ENCODE results near the gene TMEM51. TPM values are rescaled to one million over a fixed set of nuclear protein-coding genes. Genes with fewer than 3 reads are reported as not detected.

The TMEM51 gene
- total and polyA plus RNA-seq, 9 of the 15 experiments (the other 6 are each of a cell fraction or from before 2014, with no cell fraction given): 0.06 to 1.4 (median 0.58) TPM

DNA sequence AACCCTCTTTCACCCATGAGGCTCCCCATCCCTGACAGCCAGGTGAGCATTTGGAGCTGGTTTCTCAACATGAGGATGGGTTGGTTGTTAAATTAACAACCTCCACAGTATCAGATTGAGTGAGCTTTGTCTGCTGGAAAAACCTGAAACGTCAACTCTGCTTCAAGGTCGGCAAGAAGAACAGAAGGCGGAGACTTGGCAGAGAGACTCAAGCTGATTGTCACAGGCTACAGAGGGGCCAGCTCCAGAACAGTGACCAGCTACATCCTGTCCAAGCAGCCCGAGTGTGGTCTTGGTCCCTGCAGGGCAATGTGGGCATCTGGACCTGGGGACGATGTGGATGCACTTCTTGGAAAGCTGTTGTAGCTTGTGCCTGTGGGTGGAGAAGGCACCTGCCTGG, 36.6 kb upstream of the TMEM51 start:
- no peaks in the 10 kb centered on the region for H3K9me1 ChIP-seq (ENCODE audit: control insufficient read depth, insufficient read depth, low read length)
- TF ChIP-seq ZNF589 (CRISPR knock-in tag; IDR thresholded peaks at IDR 0.05; ENCODE audit: low read depth): no peak
- no peak for TF ChIP-seq TCF7 (IDR thresholded peaks at IDR 0.05; ENCODE audit: borderline replicate concordance)
- TF ChIP-seq ZNF280B (CRISPR knock-in tag; IDR thresholded peaks at IDR 0.05): no peak
- TF ChIP-seq NFXL1 (CRISPR knock-in tag; IDR thresholded peaks at IDR 0.05): no peak
- TF ChIP-seq, protein P1, sequence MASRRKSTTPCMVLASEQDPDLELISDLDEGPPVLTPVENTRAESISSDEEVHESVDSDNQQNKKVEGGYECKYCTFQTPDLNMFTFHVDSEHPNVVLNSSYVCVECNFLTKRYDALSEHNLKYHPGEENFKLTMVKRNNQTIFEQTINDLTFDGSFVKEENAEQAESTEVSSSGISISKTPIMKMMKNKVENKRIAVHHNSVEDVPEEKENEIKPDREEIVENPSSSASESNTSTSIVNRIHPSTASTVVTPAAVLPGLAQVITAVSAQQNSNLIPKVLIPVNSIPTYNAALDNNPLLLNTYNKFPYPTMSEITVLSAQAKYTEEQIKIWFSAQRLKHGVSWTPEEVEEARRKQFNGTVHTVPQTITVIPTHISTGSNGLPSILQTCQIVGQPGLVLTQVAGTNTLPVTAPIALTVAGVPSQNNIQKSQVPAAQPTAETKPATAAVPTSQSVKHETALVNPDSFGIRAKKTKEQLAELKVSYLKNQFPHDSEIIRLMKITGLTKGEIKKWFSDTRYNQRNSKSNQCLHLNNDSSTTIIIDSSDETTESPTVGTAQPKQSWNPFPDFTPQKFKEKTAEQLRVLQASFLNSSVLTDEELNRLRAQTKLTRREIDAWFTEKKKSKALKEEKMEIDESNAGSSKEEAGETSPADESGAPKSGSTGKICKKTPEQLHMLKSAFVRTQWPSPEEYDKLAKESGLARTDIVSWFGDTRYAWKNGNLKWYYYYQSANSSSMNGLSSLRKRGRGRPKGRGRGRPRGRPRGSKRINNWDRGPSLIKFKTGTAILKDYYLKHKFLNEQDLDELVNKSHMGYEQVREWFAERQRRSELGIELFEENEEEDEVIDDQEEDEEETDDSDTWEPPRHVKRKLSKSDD (conservative IDR thresholded peaks at IDR 0.05; ENCODE audit: low read length): no peak
- no peak for TF ChIP-seq ZNF584 (CRISPR knock-in tag; IDR thresholded peaks at IDR 0.05; ENCODE audit: low read depth)
- no peak for TF ChIP-seq MLLT1 (IDR thresholded peaks at IDR 0.05)
- TF ChIP-seq IFI16 (CRISPR knock-in tag; IDR thresholded peaks at IDR 0.05): no peak
- TF ChIP-seq MTA3 (IDR thresholded peaks at IDR 0.05; ENCODE audit: borderline replicate concordance): no peak
- no peak for TF ChIP-seq FOXK1 (CRISPR knock-in tag; IDR thresholded peaks at IDR 0.05; ENCODE audit: borderline replicate concordance)
- TF ChIP-seq NCOA4 (IDR thresholded peaks at IDR 0.05; ENCODE audit: partially characterized antibody): no peak
- TF ChIP-seq NFIX (CRISPR knock-in tag; IDR thresholded peaks at IDR 0.05; ENCODE audit: low read depth): no peak
- TF ChIP-seq ZNF717 (CRISPR knock-in tag; IDR thresholded peaks at IDR 0.05): no peak
- TF ChIP-seq MNT (conservative IDR thresholded peaks at IDR 0.05): no peak
- TF ChIP-seq GABPB2 (CRISPR knock-in tag; conservative IDR thresholded peaks at IDR 0.05): no peak
- no peak for TF ChIP-seq ESRRA (IDR thresholded peaks at IDR 0.05; ENCODE audit: borderline replicate concordance, low read depth)
- no peak for TF ChIP-seq DPF2 (IDR thresholded peaks at IDR 0.05)
- no peak for TF ChIP-seq CBFB (CRISPR knock-in tag; IDR thresholded peaks at IDR 0.05)

More for the DNA sequence above, 36.6 kb upstream of the TMEM51 start:
- Histone ChIP-seq H3K27me3 (ENCODE audit: control insufficient read depth in 2 of 2, insufficient read depth in 2 of 2, low read length in 2 of 2) (peaks cover 47 to 78% of the 10 kb centered on the region in 2 experiments), H3K9ac (ENCODE audit: insufficient read depth in 1 of 2, low read depth in 2 of 2, low read length in 2 of 2) (0 out of 4 replicates have a peak overlapping the region, but pooled peaks of 1 of the 2 experiments have one; percentile 29), H3K27ac (ENCODE audit: extremely low read depth, low read depth, low read length) (no peak overlapping the region), H4K20me1 (replicated peaks; ENCODE audit: control insufficient read depth, insufficient read depth, low read length) (peaks cover 9% of the 10 kb centered on the region), H3K4me2 (ENCODE audit: insufficient read depth, low read length) (no peak overlapping the region), H3K79me2 (ENCODE audit: control insufficient read depth, insufficient read depth, low read length) (no peaks in the 10 kb centered on the region), H3K9me3 (replicated peaks; ENCODE audit: control insufficient read depth, insufficient read depth, low read depth, low read length) (no peaks in the 10 kb centered on the region), H3K36me3 (ENCODE audit: control insufficient read depth, insufficient read depth, low read length) (no peaks in the 10 kb centered on the region), H3K4me1 (replicated peaks in 1 of 2; ENCODE audit: control insufficient read depth in 2 of 2, insufficient read depth in 2 of 2, low read length in 2 of 2) (no peaks in the 10 kb centered on the region), H2AFZ (ENCODE audit: low read depth, low read length) (no peak overlapping the region), H3K4me3 (no peak overlapping the region)
- DNase-seq (ENCODE audit: extremely low read depth in 1 of 4, low spot score in 3 of 4) (no peak), FAIRE-seq (no peak), ATAC-seq (no peak)
- intact Hi-C loops (cut with micrococcal nuclease): no loop called here
- POLR2A ChIA-PET: interaction anchor here (0.6 to 1.6 kb wide), 3 partner anchors 12 to 507 kb away, joined by 4 to 6 read pairs (median 4); no protein-coding TSS in a partner anchor
- in situ Hi-C loops (cut with MboI): no loop called here
- 2% methylated on average over 5 of the region's 5 CpGs for WGBS (ENCODE audit: insufficient coverage, low coverage, missing lambda C conversion rate)
- CTCF ChIA-PET (ENCODE audit: low intra/inter-chr PET ratio): no interaction called here
- BruUV-seq (replicated peaks): no TSS peak
